ENCODE measurements around the gene PARM1.

Gene PARM1

DNA sequence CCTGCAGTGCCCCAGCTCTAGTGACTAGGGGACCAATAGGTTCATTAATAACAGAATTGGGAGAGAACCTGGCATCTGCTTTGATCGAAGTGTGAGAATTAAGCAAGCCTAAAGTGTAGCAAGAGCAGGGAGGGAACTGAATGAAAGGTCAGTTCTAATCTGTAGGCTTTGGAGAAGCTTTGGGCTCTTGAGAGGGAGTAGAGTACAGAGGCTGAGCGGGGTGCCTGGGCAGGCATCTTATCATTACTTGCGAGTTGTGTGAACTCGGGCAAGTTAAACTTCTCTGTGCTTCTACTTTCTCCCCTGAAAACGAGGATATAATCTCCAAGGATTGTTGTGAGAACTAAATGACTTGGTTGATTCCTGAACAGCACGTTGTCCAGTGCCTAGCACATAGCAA is 906 bp upstream of the PARM1 start:
- TF ChIP-seq, protein P1, sequence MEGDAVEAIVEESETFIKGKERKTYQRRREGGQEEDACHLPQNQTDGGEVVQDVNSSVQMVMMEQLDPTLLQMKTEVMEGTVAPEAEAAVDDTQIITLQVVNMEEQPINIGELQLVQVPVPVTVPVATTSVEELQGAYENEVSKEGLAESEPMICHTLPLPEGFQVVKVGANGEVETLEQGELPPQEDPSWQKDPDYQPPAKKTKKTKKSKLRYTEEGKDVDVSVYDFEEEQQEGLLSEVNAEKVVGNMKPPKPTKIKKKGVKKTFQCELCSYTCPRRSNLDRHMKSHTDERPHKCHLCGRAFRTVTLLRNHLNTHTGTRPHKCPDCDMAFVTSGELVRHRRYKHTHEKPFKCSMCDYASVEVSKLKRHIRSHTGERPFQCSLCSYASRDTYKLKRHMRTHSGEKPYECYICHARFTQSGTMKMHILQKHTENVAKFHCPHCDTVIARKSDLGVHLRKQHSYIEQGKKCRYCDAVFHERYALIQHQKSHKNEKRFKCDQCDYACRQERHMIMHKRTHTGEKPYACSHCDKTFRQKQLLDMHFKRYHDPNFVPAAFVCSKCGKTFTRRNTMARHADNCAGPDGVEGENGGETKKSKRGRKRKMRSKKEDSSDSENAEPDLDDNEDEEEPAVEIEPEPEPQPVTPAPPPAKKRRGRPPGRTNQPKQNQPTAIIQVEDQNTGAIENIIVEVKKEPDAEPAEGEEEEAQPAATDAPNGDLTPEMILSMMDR (IDR thresholded peaks at IDR 0.05), result no peak
- Mint-ChIP-seq H3K9me3 (no peaks in the 10 kb centered on the region), H3K4me1 (peaks cover 21% of the 10 kb centered on the region), H3K36me3 (ENCODE audit: low read depth) (no peaks in the 10 kb centered on the region), H3K27me3 (ENCODE audit: low read depth, poor library complexity) (peaks cover 52% of the 10 kb centered on the region), H3K27ac (no peak overlapping the region), H3K4me3 (no peak overlapping the region)
- no peak for DNase-seq

DNA sequence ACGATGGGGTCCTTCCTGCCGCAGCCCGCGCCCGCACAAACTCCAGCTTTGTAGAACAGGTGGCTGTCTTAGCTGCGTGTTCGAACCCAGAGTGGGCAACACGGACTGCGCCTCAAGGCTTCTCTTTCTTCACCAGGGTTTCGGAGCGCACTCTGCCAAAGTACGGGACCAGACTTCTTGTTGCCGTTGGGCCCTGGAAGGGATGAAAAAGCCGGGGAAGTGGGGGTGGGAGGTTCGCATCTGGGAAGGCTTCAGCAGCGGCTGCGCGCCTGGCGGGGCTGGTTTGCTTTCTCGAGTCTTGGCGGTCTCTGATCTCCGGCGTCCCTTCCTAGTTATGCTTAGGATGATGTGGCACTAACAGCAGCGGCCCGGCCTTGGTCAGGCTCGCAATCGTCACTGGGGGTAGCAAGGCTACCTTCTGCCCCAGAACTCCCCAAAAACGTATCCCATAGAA is 673 bp downstream of the PARM1 start:
- TF ChIP-seq, protein P1 (IDR thresholded peaks at IDR 0.05), result no peak
- Mint-ChIP-seq H3K27ac (no peak overlapping the region), H3K36me3 (ENCODE audit: low read depth) (no peaks in the 10 kb centered on the region), H3K4me1 (peaks cover 21% of the 10 kb centered on the region), H3K4me3 (peak overlapping the region; percentile 89), H3K27me3 (ENCODE audit: low read depth, poor library complexity) (peaks cover 56% of the 10 kb centered on the region), H3K9me3 (no peaks in the 10 kb centered on the region)
- peak; percentile 18 for DNase-seq

DNA sequence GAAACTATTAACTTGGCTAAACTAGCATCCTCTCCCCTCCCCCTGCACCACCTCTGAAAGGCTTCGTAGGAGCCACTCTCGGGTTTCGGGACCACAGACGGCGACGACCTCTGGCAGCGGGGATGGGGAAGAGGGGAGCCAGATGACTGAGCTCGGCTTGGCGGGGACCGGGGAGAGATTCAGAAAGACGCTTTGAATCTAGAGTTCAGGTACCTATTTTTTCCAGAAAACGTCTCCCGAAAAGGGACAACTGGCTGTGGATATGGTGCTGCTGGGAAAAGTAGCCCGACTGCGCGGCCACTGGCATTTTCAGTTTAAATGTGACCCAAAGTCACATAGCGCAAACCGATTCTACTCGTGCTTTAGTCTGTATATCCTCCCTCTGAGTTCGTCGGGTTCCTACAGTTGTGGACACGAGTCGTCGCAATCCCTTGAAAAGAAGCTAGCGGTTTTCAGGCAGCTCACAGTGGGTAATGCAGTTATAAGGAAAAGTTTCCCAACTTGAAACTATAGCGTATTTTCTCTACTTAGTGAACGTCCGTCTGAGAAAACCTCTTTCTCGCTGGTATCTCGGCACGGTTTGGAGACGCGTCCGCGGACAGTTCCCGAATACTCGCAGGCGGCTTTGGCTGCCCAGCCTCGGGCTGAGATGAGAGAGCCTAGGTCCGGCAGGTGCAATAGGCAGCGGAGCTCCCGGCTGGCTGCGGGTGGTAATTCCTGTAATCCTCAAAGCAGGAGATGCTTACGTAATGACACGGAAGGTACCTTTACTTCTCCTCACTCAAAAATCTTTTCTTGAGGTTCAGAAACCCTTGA is 1.3 kb downstream of the PARM1 start:
- Mint-ChIP-seq H3K27me3 (ENCODE audit: low read depth, poor library complexity) (peaks cover 56% of the 10 kb centered on the region), H3K4me3 (peak overlapping the region; percentile 89), H3K27ac (no peak overlapping the region), H3K4me1 (peaks cover 21% of the 10 kb centered on the region), H3K9me3 (no peaks in the 10 kb centered on the region), H3K36me3 (ENCODE audit: low read depth) (no peaks in the 10 kb centered on the region)
- peak; percentile 47 for DNase-seq
- TF ChIP-seq, protein P1 (IDR thresholded peaks at IDR 0.05), result no peak

DNA sequence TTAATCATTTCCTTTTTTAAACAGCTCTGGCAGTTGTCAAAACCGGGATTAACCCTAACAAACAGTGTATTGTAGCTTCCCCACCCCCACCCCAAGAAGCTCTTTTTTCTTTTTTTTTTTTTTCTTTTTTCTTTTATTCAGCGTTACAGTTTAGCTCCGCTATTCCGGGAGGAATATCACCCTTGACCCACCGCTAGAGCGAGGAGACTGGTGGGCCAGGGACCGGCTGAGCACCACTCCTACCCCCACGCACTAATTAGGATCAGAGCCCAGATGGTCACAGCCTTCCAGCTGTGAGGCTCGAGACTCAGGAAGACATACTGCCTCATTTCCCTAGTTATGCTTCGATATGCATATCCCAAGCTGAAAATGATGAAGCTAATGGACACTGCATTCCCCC is 2.0 kb downstream of the PARM1 start:
- TF ChIP-seq, protein P1 (IDR thresholded peaks at IDR 0.05), result no peak
- DNase-seq, result peak; percentile 23
- H3K4me3 Mint-ChIP-seq, result peak overlapping the region; percentile 89
- H3K36me3 Mint-ChIP-seq (ENCODE audit: low read depth), result no peaks in the 10 kb centered on the region
- H3K27ac Mint-ChIP-seq, result no peak overlapping the region
- no peaks in the 10 kb centered on the region for H3K9me3 Mint-ChIP-seq
- peaks cover 56% of the 10 kb centered on the region for H3K27me3 Mint-ChIP-seq (ENCODE audit: low read depth, poor library complexity)
- peaks cover 21% of the 10 kb centered on the region for H3K4me1 Mint-ChIP-seq

DNA sequence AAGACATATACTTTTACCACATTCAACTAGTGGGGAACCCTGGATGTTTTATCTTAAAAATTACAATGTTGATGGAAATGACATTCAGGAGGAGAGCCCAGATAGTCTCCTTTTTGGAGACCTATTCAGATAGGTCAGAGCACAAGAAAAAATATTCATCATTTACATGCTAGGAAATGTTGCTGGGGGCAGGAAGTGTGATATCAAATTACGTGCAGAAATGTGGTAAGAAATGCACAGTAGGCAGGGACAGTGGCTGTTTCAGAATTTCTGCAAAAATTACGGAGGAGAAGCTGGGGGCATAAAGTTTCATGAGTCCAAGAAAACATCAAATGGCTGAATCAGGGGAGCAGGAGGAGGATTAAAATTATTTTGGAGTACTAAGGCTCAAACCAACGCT is 8.2 kb downstream of the PARM1 start:
- H3K36me3 Mint-ChIP-seq (ENCODE audit: low read depth), result no peaks in the 10 kb centered on the region
- no peaks in the 10 kb centered on the region for H3K9me3 Mint-ChIP-seq

More for the DNA sequence above, 8.2 kb downstream of the PARM1 start:
- TF ChIP-seq, protein P1 (IDR thresholded peaks at IDR 0.05), result no peak
- Mint-ChIP-seq H3K27ac (no peak overlapping the region), H3K27me3 (ENCODE audit: low read depth, poor library complexity) (peaks cover 15% of the 10 kb centered on the region), H3K4me3 (no peak overlapping the region), H3K4me1 (peaks cover 8% of the 10 kb centered on the region)
- DNase-seq, result no peak

Data from nephron progenitor cell (in vitro differentiated cells).